GM12878 (cell line): ENCODE measurements around the gene TEX10. TPM values are rescaled to one million over a fixed set of nuclear protein-coding genes. Genes with fewer than 3 reads are reported as not detected.

Experiments
- ATAC-seq: fragments of 200-7000 bp; cut with Tn5 transposase; 3 replicates; pipeline ENCODE4 v1.9.1; 2020; ENCODE audit warnings: mild to moderate bottlenecking, moderate library complexity
- BruUV-seq: library from RNA; stranded (reverse); fragments of 400-500 nt; replicated peaks from 2 replicates; lab custom pipeline; 2021; lab: Mats Ljungman, UMichigan
- CTCF ChIA-PET: fragments of 300-600 bp; sonication (Branson Sonifier 250); formaldehyde crosslinking; extraction: SDS; loops from one replicate; lab custom pipeline; 2021; ENCODE audit warnings: inconsistent platforms; lab: Yijun Ruan, JAX
- POLR2A ChIA-PET: fragments of 350-600 bp; formaldehyde crosslinking; extraction: SDS; loops from one replicate; lab custom pipeline; 2021; ENCODE audit warnings: inconsistent platforms; lab: Charles Lee
- RAD21 ChIA-PET: fragments of 300-600 bp; sonication (Branson Sonifier 250); formaldehyde crosslinking; loops from one replicate; lab custom pipeline; 2023; ENCODE audit warnings: antibody characterized with exemption; ENCODE audit not compliant: unreplicated experiment; lab: Charles Lee
- SMC1A ChIA-PET: fragments of 300-600 bp; sonication (Branson Sonifier 250); formaldehyde crosslinking; loops from one replicate; lab custom pipeline; 2023; ENCODE audit not compliant: unreplicated experiment, uncharacterized antibody; lab: Charles Lee
- DNase-seq: peaks from one replicate; pipeline ENCODE4 v3.0.0-alpha.2; 2011; ENCODE audit warnings: low read depth, low spot score
- FAIRE-seq: peaks from 3 replicates; lab custom pipeline; 2011; peaks lifted over from hg19 to GRCh38; lab: Jason Lieb, UNC
- H2AFZ ChIP-seq: 2 replicates; pipeline ENCODE4 v1.6.0; 2011; ENCODE audit warnings: low read depth, low read length, control low read depth; ENCODE audit not compliant: control insufficient read depth
- H3K27ac ChIP-seq: 2 replicates; pipeline ENCODE4 v1.5.1; 2011; ENCODE audit warnings: control low read depth; ENCODE audit not compliant: control insufficient read depth, insufficient read depth
- H3K27me3 ChIP-seq, 2 experiments: replicated peaks in 1 of 2; 2 replicates each; pipeline versions ENCODE4 v1.6.0 to v1.6.1; 2011; ENCODE audit warnings: low read length in 1 of 2; ENCODE audit not compliant: control insufficient read depth in 2 of 2, insufficient read depth in 2 of 2
- H3K36me3 ChIP-seq, 2 experiments: 2 replicates each; pipeline ENCODE4 v1.5.1; 2011; ENCODE audit warnings: low read length in 1 of 2; ENCODE audit not compliant: control insufficient read depth in 2 of 2, insufficient read depth in 2 of 2
- H3K4me1 ChIP-seq: 2 replicates; pipeline ENCODE4 v1.6.1; 2011; ENCODE audit warnings: mild to moderate bottlenecking, low read length, moderate library complexity, mixed read lengths; ENCODE audit not compliant: control insufficient read depth, insufficient read depth
- H3K4me2 ChIP-seq: 2 replicates; pipeline ENCODE4 v1.6.0; 2011; ENCODE audit warnings: control low read depth; ENCODE audit not compliant: control insufficient read depth, insufficient read depth
- H3K4me3 ChIP-seq: fragments of 200-600 bp; sonication (generic); 2 replicates; pipeline ENCODE4 v1.5.1; 2016
- H3K79me2 ChIP-seq: 2 replicates; pipeline ENCODE4 v1.6.0; 2011; ENCODE audit warnings: low read length; ENCODE audit not compliant: control insufficient read depth, insufficient read depth
- H3K9ac ChIP-seq: 2 replicates; pipeline ENCODE4 v1.8.0; 2011; ENCODE audit warnings: low read length, control low read depth, mixed read lengths; ENCODE audit not compliant: control insufficient read depth, insufficient read depth
- H3K9me3 ChIP-seq: replicated peaks from 3 replicates; pipeline ENCODE4 v1.5.1; 2011; ENCODE audit warnings: mild to moderate bottlenecking, low read length; ENCODE audit not compliant: control insufficient read depth, insufficient read depth
- H4K20me1 ChIP-seq: 2 replicates; pipeline ENCODE4 v1.6.0; 2011; ENCODE audit not compliant: control insufficient read depth, insufficient read depth
- HDAC2 ChIP-seq: fragments of 200-600 bp; sonication (generic); IDR thresholded peaks from 2 replicates; pipeline ENCODE4 v1.6.1; 2017
- IRF4 ChIP-seq: IDR thresholded peaks from 2 replicates; pipeline ENCODE4 v1.6.1; 2011; ENCODE audit warnings: low read depth, low read length
- MEF2B ChIP-seq: fragments of 450-650 bp; IDR thresholded peaks from 2 replicates; pipeline ENCODE4 v1.6.1; 2018; ENCODE audit warnings: mild to moderate bottlenecking, moderate library complexity; ENCODE audit not compliant: partially characterized antibody, poor library complexity, severe bottlenecking
- NFYB ChIP-seq: IDR thresholded peaks from 2 replicates; pipeline ENCODE4 v1.6.1; 2011; ENCODE audit warnings: low read depth, mild to moderate bottlenecking, low read length, improper control_type of control experiment, moderate library complexity; ENCODE audit not compliant: insufficient read depth
- PAX5 ChIP-seq: IDR thresholded peaks from 2 replicates; pipeline ENCODE4 v1.6.1; 2011; ENCODE audit warnings: low read depth, low read length, borderline replicate concordance
- SIX5 ChIP-seq: IDR thresholded peaks from 2 replicates; pipeline ENCODE4 v1.6.1; 2011; ENCODE audit warnings: mild to moderate bottlenecking, low read depth, low read length, moderate library complexity; ENCODE audit not compliant: severe bottlenecking
- SMC3 ChIP-seq: IDR thresholded peaks from 2 replicates; pipeline ENCODE4 v1.6.1; 2011; ENCODE audit warnings: low read length, improper control_type of control experiment, borderline replicate concordance
- SP1 ChIP-seq: IDR thresholded peaks from one replicate; pipeline ENCODE4 v1.6.1; 2011; ENCODE audit warnings: low read depth, low read length
- TCF7 ChIP-seq: IDR thresholded peaks from 2 replicates; pipeline ENCODE4 v1.6.1; 2014; ENCODE audit warnings: antibody characterized with exemption, borderline replicate concordance
- WRNIP1 ChIP-seq: IDR thresholded peaks from 2 replicates; pipeline ENCODE4 v1.6.1; 2011; ENCODE audit warnings: low read depth, low read length, improper control_type of control experiment, borderline replicate concordance
- ZBED1 ChIP-seq: IDR thresholded peaks from 2 replicates; pipeline ENCODE4 v1.6.1; 2016; ENCODE audit warnings: borderline replicate concordance
- WGBS: methylation state at CpG from one replicate; pipeline ENCODE4 v1.1.6; 2016; ENCODE audit warnings: low lambda C conversion rate; ENCODE audit not compliant: insufficient replicate concordance, insufficient coverage; ENCODE audit errors: missing lambda C conversion rate; 5-methylcytosine and 5-hydroxymethylcytosine counted together
- in situ Hi-C: fragments of 300-500 bp; cut with MboI; formaldehyde crosslinking; loops from 9 replicates; pipeline ENCODE4 v1.14.3; 2018; ENCODE audit warnings: mixed read lengths
- intact Hi-C: fragments of 100-400 bp; cut with micrococcal nuclease; formaldehyde crosslinking; loops from one replicate; pipeline ENCODE4 v1.14.2; 2022; ENCODE audit not compliant: unreplicated experiment
- polyA plus RNA-seq, 11 experiments: library from polyadenylated mRNA; depleted of rRNA in 4 of 11; unstranded in 6 of 11; stranded (reverse) in 5 of 11; fragments of >200 nt; fragmentation: Nextera tagmentation in 4 of 11; fragmentation: Illumina TruSeq in 1 of 11; extraction: Ambion mirVana in 4 of 11; extraction: Trizol in 1 of 11; gene quantifications; 1 replicate in 1 of 11; 2 replicates in 10 of 11; pipeline versions ENCODE4 v1.2.1 to v1.2.3, GENCODE V29; 2011 to 2016; ENCODE audit warnings: inconsistent platforms in 2 of 11, missing spikeins in 2 of 11, low read depth in 1 of 11
- total RNA-seq, 4 experiments: library from RNA; depleted of rRNA in 3 of 4; stranded (reverse); fragments of >200 nt in 3 of 4; fragmentation: Illumina TruSeq in 1 of 4; extraction: Trizol in 1 of 4; gene quantifications; 2 replicates each; pipeline versions ENCODE4 v1.2.1 to v1.2.3, GENCODE V29; 2013 to 2021
- TF ChIP-seq, protein P1 (sequence below): fragments of 450-650 bp; IDR thresholded peaks from 2 replicates; pipeline ENCODE4 v1.6.1; 2017; ENCODE audit warnings: antibody characterized with exemption, mild to moderate bottlenecking, moderate library complexity
- TF ChIP-seq, protein P2 (sequence below): IDR thresholded peaks from 2 replicates; pipeline ENCODE4 v1.6.1; 2012; ENCODE audit warnings: low read depth, low read length, improper control_type of control experiment
- TF ChIP-seq, protein P3 (sequence below): fragments of 450-650 bp; IDR thresholded peaks from 2 replicates; pipeline ENCODE4 v1.6.1; 2017; ENCODE audit warnings: mild to moderate bottlenecking, low read depth, inconsistent platforms; ENCODE audit not compliant: poor library complexity, severe bottlenecking
- TF ChIP-seq, protein P4 (sequence below): IDR thresholded peaks from 2 replicates; pipeline ENCODE4 v1.6.1; 2011; ENCODE audit warnings: borderline replicate concordance, low read depth, mild to moderate bottlenecking, moderate library complexity, low read length; ENCODE audit not compliant: insufficient read depth, poor library complexity, severe bottlenecking

The TEX10 gene
- total and polyA plus RNA-seq, 10 of the 15 experiments (the other 5 are each of a cell fraction or from before 2014, with no cell fraction given), result 17.4 to 46.6 (median 36.2) TPM

DNA sequence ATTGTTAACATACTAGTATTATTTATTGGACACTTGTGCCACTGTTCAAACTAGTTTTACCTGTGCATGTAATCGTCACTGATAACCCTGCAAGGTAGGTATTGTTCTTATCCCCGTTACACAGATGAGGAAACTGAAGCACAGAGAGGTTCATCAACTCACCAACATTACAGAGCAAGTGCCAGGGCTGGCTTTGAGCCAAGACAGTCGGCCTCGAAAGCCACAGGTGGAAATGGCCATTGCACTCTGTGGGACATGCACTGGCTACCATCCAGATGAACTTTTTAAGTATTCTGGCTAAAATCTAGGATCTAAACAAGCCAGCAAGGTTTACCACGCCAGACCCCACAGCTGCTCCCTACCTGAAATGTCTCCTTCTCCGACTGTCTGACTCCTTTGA, 57.9 kb downstream of the TEX10 start:
- FAIRE-seq, result no peak
- ChIA-PET CTCF (interaction anchor here (1.2 kb wide), 1 partner anchor 27 kb away, joined by 3 read pairs; no protein-coding TSS in a partner anchor), SMC1A (no interaction called here), POLR2A (no interaction called here), RAD21 (no interaction called here)
- Histone ChIP-seq H3K4me3 (no peak overlapping the region), H3K27ac (no peak overlapping the region), H3K9ac (no peak overlapping the region), H3K36me3 (peaks cover 18 to 24% of the 10 kb centered on the region in 2 experiments), H3K4me1 (no peaks in the 10 kb centered on the region), H3K27me3 (no peaks in the 10 kb centered on the region), H4K20me1 (no peaks in the 10 kb centered on the region), H3K9me3 (no peaks in the 10 kb centered on the region), H3K4me2 (no peak overlapping the region), H2AFZ (no peak overlapping the region), H3K79me2 (no peaks in the 10 kb centered on the region)
- TF ChIP-seq, protein P1, sequence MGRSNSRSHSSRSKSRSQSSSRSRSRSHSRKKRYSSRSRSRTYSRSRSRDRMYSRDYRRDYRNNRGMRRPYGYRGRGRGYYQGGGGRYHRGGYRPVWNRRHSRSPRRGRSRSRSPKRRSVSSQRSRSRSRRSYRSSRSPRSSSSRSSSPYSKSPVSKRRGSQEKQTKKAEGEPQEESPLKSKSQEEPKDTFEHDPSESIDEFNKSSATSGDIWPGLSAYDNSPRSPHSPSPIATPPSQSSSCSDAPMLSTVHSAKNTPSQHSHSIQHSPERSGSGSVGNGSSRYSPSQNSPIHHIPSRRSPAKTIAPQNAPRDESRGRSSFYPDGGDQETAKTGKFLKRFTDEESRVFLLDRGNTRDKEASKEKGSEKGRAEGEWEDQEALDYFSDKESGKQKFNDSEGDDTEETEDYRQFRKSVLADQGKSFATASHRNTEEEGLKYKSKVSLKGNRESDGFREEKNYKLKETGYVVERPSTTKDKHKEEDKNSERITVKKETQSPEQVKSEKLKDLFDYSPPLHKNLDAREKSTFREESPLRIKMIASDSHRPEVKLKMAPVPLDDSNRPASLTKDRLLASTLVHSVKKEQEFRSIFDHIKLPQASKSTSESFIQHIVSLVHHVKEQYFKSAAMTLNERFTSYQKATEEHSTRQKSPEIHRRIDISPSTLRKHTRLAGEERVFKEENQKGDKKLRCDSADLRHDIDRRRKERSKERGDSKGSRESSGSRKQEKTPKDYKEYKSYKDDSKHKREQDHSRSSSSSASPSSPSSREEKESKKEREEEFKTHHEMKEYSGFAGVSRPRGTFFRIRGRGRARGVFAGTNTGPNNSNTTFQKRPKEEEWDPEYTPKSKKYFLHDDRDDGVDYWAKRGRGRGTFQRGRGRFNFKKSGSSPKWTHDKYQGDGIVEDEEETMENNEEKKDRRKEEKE, result no peak
- no peak for TF ChIP-seq TCF7
- no peak for TF ChIP-seq SMC3
- TF ChIP-seq, protein P2, sequence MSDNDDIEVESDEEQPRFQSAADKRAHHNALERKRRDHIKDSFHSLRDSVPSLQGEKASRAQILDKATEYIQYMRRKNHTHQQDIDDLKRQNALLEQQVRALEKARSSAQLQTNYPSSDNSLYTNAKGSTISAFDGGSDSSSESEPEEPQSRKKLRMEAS, result no peak
- TF ChIP-seq, protein P3, sequence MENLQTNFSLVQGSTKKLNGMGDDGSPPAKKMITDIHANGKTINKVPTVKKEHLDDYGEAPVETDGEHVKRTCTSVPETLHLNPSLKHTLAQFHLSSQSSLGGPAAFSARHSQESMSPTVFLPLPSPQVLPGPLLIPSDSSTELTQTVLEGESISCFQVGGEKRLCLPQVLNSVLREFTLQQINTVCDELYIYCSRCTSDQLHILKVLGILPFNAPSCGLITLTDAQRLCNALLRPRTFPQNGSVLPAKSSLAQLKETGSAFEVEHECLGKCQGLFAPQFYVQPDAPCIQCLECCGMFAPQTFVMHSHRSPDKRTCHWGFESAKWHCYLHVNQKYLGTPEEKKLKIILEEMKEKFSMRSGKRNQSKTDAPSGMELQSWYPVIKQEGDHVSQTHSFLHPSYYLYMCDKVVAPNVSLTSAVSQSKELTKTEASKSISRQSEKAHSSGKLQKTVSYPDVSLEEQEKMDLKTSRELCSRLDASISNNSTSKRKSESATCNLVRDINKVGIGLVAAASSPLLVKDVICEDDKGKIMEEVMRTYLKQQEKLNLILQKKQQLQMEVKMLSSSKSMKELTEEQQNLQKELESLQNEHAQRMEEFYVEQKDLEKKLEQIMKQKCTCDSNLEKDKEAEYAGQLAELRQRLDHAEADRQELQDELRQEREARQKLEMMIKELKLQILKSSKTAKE, result no peak
- no peak for TF ChIP-seq ZBED1
- TF ChIP-seq MEF2B, result no peak
- no peak for TF ChIP-seq WRNIP1
- TF ChIP-seq SIX5, result no peak
- TF ChIP-seq PAX5, result no peak
- TF ChIP-seq, protein P4, sequence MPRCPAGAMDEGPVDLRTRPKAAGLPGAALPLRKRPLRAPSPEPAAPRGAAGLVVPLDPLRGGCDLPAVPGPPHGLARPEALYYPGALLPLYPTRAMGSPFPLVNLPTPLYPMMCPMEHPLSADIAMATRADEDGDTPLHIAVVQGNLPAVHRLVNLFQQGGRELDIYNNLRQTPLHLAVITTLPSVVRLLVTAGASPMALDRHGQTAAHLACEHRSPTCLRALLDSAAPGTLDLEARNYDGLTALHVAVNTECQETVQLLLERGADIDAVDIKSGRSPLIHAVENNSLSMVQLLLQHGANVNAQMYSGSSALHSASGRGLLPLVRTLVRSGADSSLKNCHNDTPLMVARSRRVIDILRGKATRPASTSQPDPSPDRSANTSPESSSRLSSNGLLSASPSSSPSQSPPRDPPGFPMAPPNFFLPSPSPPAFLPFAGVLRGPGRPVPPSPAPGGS, result no peak
- no peak for TF ChIP-seq IRF4
- TF ChIP-seq SP1, result no peak
- TF ChIP-seq NFYB, result no peak
- TF ChIP-seq HDAC2, result no peak
- no TSS peak for BruUV-seq
- DNase-seq, result no peak
- in situ Hi-C loops (no loop called here), intact Hi-C loops (no loop called here)
- ATAC-seq, result no peak
- over 99% methylated on average over 6 of the region's 6 CpGs for WGBS
